PC-3 (cell line): ENCODE data around the gene KLHL15. TPM values are rescaled to one million over a fixed set of nuclear protein-coding genes. Genes with fewer than 3 reads are reported as not detected.

Experiments used
- ATAC-seq: fragments of 200-7000 bp; cut with Tn5 transposase; 2 replicates; pipeline ENCODE4 v1.9.1; 2020; ENCODE audit warnings: mild to moderate bottlenecking, moderate library complexity
- BruUV-seq: library from RNA; stranded (reverse); fragments of 400-500 nt; replicated peaks from 2 replicates; lab custom pipeline; 2021; lab: Mats Ljungman, UMichigan
- CTCF ChIA-PET: fragments of 300-600 bp; sonication (Branson Sonifier 250); formaldehyde crosslinking; loops from one replicate; lab custom pipeline; 2022; ENCODE audit warnings: antibody characterized with exemption; lab: Charles Lee
- POLR2A ChIA-PET: fragments of 300-600 bp; sonication (Branson Sonifier 250); formaldehyde crosslinking; loops from one replicate; lab custom pipeline; 2022; ENCODE audit warnings: antibody characterized with exemption; ENCODE audit not compliant: unreplicated experiment; lab: Charles Lee
- DNase-seq: peaks from one replicate; pipeline ENCODE4 v3.0.0-alpha.2; 2015
- H2AFZ ChIP-seq: fragments of 300-600 bp; sonication (generic); 2 replicates; pipeline ENCODE4 v1.6.0; 2016; ENCODE audit warnings: antibody characterized with exemption, low read length
- H3F3A ChIP-seq: fragments of 300-600 bp; sonication (generic); one replicate; pipeline ENCODE4 v1.6.0; 2017; ENCODE audit warnings: antibody characterized with exemption, low read length, control low read depth, mild to moderate bottlenecking; ENCODE audit not compliant: unreplicated experiment
- H3K27ac ChIP-seq: fragments of 300-600 bp; sonication (generic); 2 replicates; pipeline ENCODE4 v1.5.1; 2016; ENCODE audit warnings: mild to moderate bottlenecking, low read length
- H3K27me3 ChIP-seq: fragments of 300-600 bp; sonication (generic); 2 replicates; pipeline ENCODE4 v1.6.1; 2016; ENCODE audit warnings: low read length, mixed read lengths
- H3K36me3 ChIP-seq: fragments of 300-600 bp; sonication (generic); 2 replicates; pipeline ENCODE4 v1.6.1; 2016; ENCODE audit warnings: low read depth, mixed run types, low read length, mixed read lengths
- H3K4me1 ChIP-seq: fragments of 300-600 bp; sonication (generic); 2 replicates; pipeline ENCODE4 v1.5.1; 2016; ENCODE audit warnings: low read length; ENCODE audit not compliant: insufficient read depth
- H3K4me2 ChIP-seq: fragments of 300-600 bp; sonication (generic); 2 replicates; pipeline ENCODE4 v1.6.0; 2016; ENCODE audit warnings: low read length
- H3K4me3 ChIP-seq: fragments of 300-600 bp; sonication (generic); 2 replicates; pipeline ENCODE4 v1.5.1; 2016; ENCODE audit warnings: mild to moderate bottlenecking, low read length, mixed read lengths
- H3K79me2 ChIP-seq: fragments of 300-600 bp; sonication (generic); 2 replicates; pipeline ENCODE4 v1.6.1; 2017; ENCODE audit warnings: low read length, mixed read lengths
- H3K9ac ChIP-seq: fragments of 300-600 bp; sonication (generic); 2 replicates; pipeline ENCODE4 v1.6.0; 2016; ENCODE audit warnings: mild to moderate bottlenecking, low read length
- H3K9me2 ChIP-seq: fragments of 300-600 bp; sonication (generic); replicated peaks from 2 replicates; pipeline ENCODE4 v1.6.1; 2016; ENCODE audit warnings: mixed run types, low read length, mixed read lengths
- H3K9me3 ChIP-seq: fragments of 300-600 bp; sonication (generic); 2 replicates; pipeline ENCODE4 v1.6.1; 2016; ENCODE audit warnings: low read length, mixed read lengths
- H4K20me1 ChIP-seq: fragments of 300-600 bp; sonication (generic); 2 replicates; pipeline ENCODE4 v1.6.1; 2016; ENCODE audit warnings: low read length, mixed read lengths
- EZH2 ChIP-seq: fragments of 300-600 bp; sonication (generic); IDR thresholded peaks from one replicate; pipeline ENCODE4 v1.6.1; 2017; ENCODE audit warnings: antibody characterized with exemption, mild to moderate bottlenecking, low read length; ENCODE audit not compliant: unreplicated experiment
- EZH2phosphoT487 ChIP-seq: fragments of 300-600 bp; sonication (generic); IDR thresholded peaks from 2 replicates; pipeline ENCODE4 v1.6.1; 2018; ENCODE audit warnings: mild to moderate bottlenecking, antibody characterized with exemption, low read length, borderline replicate concordance
- intact Hi-C: fragments of 100-400 bp; cut with micrococcal nuclease; formaldehyde crosslinking; loops from 2 replicates; pipeline ENCODE4 v1.9.0; 2023
- total RNA-seq: library from RNA; depleted of rRNA; stranded (reverse); fragments of >200 nt; gene quantifications from 2 replicates; pipeline ENCODE4 v1.2.3, GENCODE V29; 2014
- TF ChIP-seq, protein P1 (sequence below): fragments of 300-600 bp; sonication (generic); conservative IDR thresholded peaks from 2 replicates; pipeline ENCODE4 v1.5.1; 2017; ENCODE audit warnings: antibody characterized with exemption, low read depth, mild to moderate bottlenecking, low read length

KLHL15 gene
- total RNA-seq, 1 experiment from 2014 or later: 8.5 TPM

DNA sequence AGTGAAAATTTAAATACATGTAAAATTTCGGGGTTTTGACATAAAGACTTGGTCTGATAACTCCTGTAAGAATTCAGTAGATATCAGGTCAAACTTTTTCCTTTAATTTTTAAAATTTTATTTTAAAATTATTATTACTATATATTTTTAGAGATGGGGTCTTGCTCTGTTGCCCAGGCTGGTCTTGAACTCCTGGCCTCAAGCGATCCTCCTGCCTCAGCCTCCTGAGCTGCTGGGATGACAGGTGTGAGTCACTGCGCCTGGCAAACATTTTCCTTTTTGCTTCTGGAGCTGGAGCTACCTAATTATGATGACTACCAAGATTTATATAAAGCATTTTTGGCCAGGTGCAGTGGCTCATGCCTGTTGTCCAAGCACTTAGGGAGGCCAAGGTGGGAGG, 37.3 kb downstream of the KLHL15 start:
- POLR2A ChIA-PET: no interaction called here
- intact Hi-C loops: no loop called here
- no peak overlapping the region for H3K9ac ChIP-seq
- no peaks in the 10 kb centered on the region for H3F3A ChIP-seq
- no peak overlapping the region for H3K4me2 ChIP-seq
- ATAC-seq (no peak), DNase-seq (no peak)
- no peaks in the 10 kb centered on the region for H3K4me1 ChIP-seq
- no TSS peak for BruUV-seq
- H3K27ac ChIP-seq: no peak overlapping the region
- no peak overlapping the region for H3K4me3 ChIP-seq
- no peaks in the 10 kb centered on the region for H3K27me3 ChIP-seq
- H2AFZ ChIP-seq: no peak overlapping the region
- peaks cover 10% of the 10 kb centered on the region; the same call in 1 of the 2 replicates for H3K36me3 ChIP-seq
- CTCF ChIA-PET: no interaction called here
- no peaks in the 10 kb centered on the region for H3K9me2 ChIP-seq
- no peaks in the 10 kb centered on the region for H4K20me1 ChIP-seq
- TF ChIP-seq EZH2phosphoT487: no peak
- no peak for TF ChIP-seq EZH2
- TF ChIP-seq, protein P1, sequence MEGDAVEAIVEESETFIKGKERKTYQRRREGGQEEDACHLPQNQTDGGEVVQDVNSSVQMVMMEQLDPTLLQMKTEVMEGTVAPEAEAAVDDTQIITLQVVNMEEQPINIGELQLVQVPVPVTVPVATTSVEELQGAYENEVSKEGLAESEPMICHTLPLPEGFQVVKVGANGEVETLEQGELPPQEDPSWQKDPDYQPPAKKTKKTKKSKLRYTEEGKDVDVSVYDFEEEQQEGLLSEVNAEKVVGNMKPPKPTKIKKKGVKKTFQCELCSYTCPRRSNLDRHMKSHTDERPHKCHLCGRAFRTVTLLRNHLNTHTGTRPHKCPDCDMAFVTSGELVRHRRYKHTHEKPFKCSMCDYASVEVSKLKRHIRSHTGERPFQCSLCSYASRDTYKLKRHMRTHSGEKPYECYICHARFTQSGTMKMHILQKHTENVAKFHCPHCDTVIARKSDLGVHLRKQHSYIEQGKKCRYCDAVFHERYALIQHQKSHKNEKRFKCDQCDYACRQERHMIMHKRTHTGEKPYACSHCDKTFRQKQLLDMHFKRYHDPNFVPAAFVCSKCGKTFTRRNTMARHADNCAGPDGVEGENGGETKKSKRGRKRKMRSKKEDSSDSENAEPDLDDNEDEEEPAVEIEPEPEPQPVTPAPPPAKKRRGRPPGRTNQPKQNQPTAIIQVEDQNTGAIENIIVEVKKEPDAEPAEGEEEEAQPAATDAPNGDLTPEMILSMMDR: no peak
- H3K9me3 ChIP-seq: no peaks in the 10 kb centered on the region
- H3K79me2 ChIP-seq: no peaks in the 10 kb centered on the region

DNA sequence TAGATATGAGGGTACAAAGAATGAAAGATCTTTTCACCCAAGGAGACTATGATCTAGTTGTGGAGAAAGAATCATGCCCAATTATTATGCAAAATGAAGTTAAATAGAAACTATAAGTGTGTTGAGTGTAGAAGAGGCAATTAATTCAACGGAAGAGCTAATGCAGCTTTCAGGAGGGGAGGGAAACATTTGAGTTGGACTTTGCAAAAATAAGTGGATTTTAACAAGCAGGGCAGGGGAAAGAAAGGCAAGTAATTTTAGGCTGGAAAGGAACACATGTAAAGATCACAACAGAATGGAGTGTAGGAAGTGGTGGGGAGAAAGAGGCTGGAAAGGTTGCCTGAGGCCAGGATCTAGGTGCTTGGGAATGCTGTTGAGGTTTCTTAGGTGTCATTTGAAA, 44.1 kb downstream of the KLHL15 start:
- ChIA-PET CTCF (no interaction called here), POLR2A (no interaction called here)
- no peaks in the 10 kb centered on the region for H3K79me2 ChIP-seq
- no peak for TF ChIP-seq EZH2
- TF ChIP-seq, protein P1: no peak
- TF ChIP-seq EZH2phosphoT487: no peak
- no peak overlapping the region for H3K27ac ChIP-seq
- H2AFZ ChIP-seq: no peak overlapping the region
- H4K20me1 ChIP-seq: no peaks in the 10 kb centered on the region
- H3K9me2 ChIP-seq: no peaks in the 10 kb centered on the region
- H3K9ac ChIP-seq: no peak overlapping the region
- H3K9me3 ChIP-seq: no peaks in the 10 kb centered on the region
- no peak overlapping the region for H3K4me2 ChIP-seq
- no peaks in the 10 kb centered on the region for H3K27me3 ChIP-seq
- DNase-seq: no peak
- intact Hi-C loops: no loop called here
- ATAC-seq: no peak
- no TSS peak for BruUV-seq
- H3F3A ChIP-seq: no peaks in the 10 kb centered on the region
- no peak overlapping the region for H3K4me3 ChIP-seq
- peaks cover 6% of the 10 kb centered on the region; the same call in 1 of the 2 replicates for H3K36me3 ChIP-seq
- H3K4me1 ChIP-seq: no peaks in the 10 kb centered on the region

DNA sequence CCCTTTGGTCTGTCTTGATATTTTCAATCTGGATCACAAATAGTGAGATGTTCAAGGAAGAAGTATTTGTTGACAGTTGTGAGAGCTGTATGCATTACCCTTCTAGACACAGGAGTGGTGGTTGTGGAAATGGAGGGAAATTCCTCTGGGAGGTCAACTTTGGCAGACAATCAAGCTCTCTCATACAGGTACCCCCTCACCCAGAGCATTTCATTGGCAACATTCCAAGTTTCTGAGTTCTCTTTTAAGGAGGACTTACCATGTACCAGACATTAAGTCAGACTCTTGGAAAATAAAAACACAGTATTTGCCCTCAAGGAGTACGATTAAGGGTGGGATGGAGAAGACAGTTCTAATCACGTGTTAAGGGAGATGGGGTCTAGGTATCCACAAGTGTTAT, 45.3 kb downstream of the KLHL15 start:
- Histone ChIP-seq H3K4me1 (no peaks in the 10 kb centered on the region), H3K4me3 (no peak overlapping the region), H4K20me1 (no peaks in the 10 kb centered on the region), H3K9me3 (no peaks in the 10 kb centered on the region), H3F3A (no peaks in the 10 kb centered on the region), H3K9me2 (no peaks in the 10 kb centered on the region), H3K27me3 (no peaks in the 10 kb centered on the region), H3K36me3 (no peaks in the 10 kb centered on the region), H3K79me2 (no peaks in the 10 kb centered on the region), H2AFZ (no peak overlapping the region), H3K4me2 (no peak overlapping the region), H3K27ac (no peak overlapping the region), H3K9ac (no peak overlapping the region)
- ChIA-PET POLR2A (no interaction called here), CTCF (no interaction called here)
- intact Hi-C loops: no loop called here
- no TSS peak for BruUV-seq
- no peak for ATAC-seq
- no peak for DNase-seq
- TF ChIP-seq, protein P1: no peak
- TF ChIP-seq EZH2: no peak
- TF ChIP-seq EZH2phosphoT487: no peak
